CD4-positive, alpha-beta memory T cell (primary cell): ENCODE results near the gene KRT33A. TPM values are rescaled to one million over a fixed set of nuclear protein-coding genes. Genes with fewer than 3 reads are reported as not detected.
A peak's percentile ranks its signal among the peaks of the same experiment; 100 is the strongest.
"Not testable (repeated sequence)": the region's sequence is repeated elsewhere in the genome, so short reads cannot be mapped to it uniquely, and the experiment has no call there.

Experiments
- CTCF ChIA-PET: fragments of 350-600 bp; sonication (Branson Sonifier 250); formaldehyde crosslinking; loops from one replicate; lab custom pipeline; 2021; ENCODE audit warnings: inconsistent platforms; ENCODE audit not compliant: partially characterized antibody; lab: Charles Lee
- POLR2A ChIA-PET: fragments of 350-600 bp; sonication (Branson Sonifier 250); formaldehyde crosslinking; loops from one replicate; lab custom pipeline; 2021; ENCODE audit not compliant: partially characterized antibody; lab: Charles Lee
- DNase-seq, 5 donors: peaks; one replicate each; pipeline versions ENCODE4 v3.0.0 to v3.0.0-alpha.2; 2020 to 2022; ENCODE audit warnings: mixed read lengths in 1 of 5
- H3K27ac ChIP-seq: one replicate; pipeline ENCODE4 v1.7.0; 2013; ENCODE audit warnings: low read depth, low read length
- H3K27me3 ChIP-seq: 2 replicates; pipeline ENCODE4 v1.7.0; 2013; ENCODE audit warnings: mild to moderate bottlenecking, low read length, moderate library complexity; ENCODE audit not compliant: insufficient read depth
- H3K36me3 ChIP-seq: 2 replicates; pipeline ENCODE4 v1.7.0; 2013; ENCODE audit warnings: mild to moderate bottlenecking, low read length, moderate library complexity; ENCODE audit not compliant: insufficient read depth
- H3K4me1 ChIP-seq: 2 replicates; pipeline ENCODE4 v1.7.0; 2013; ENCODE audit warnings: mild to moderate bottlenecking, low read length, moderate library complexity; ENCODE audit not compliant: insufficient read depth
- H3K4me3 ChIP-seq, 2 donors: one replicate each; pipeline ENCODE4 v1.7.0; 2013; ENCODE audit warnings: low read length in 2 of 2, mild to moderate bottlenecking in 1 of 2
- H3K9me3 ChIP-seq, 2 donors: one replicate each; pipeline ENCODE4 v1.7.0; 2013; ENCODE audit warnings: low read length in 2 of 2, control low read depth in 1 of 2; ENCODE audit not compliant: control insufficient read depth in 1 of 2
- H3K27ac Mint-ChIP-seq, 7 donors: one replicate each; pipeline ENCODE4 v1.8.0; 2020 to 2021; ENCODE audit warnings: mixed read lengths in 7 of 7, mild to moderate bottlenecking in 6 of 7, inconsistent platforms in 3 of 7, moderate library complexity in 3 of 7
- H3K27me3 Mint-ChIP-seq, 2 donors: one replicate each; pipeline ENCODE4 v1.8.0; 2020 to 2021; ENCODE audit warnings: mixed read lengths in 2 of 2
- H3K36me3 Mint-ChIP-seq, 2 donors: one replicate each; pipeline ENCODE4 v1.8.0; 2020 to 2021; ENCODE audit warnings: mixed read lengths in 2 of 2, inconsistent platforms in 1 of 2, mild to moderate bottlenecking in 1 of 2
- H3K4me1 Mint-ChIP-seq, 4 donors: one replicate each; pipeline ENCODE4 v1.8.0; 2020 to 2021; ENCODE audit warnings: mixed read lengths in 4 of 4, mild to moderate bottlenecking in 1 of 4
- H3K4me3 Mint-ChIP-seq, 8 donors: one replicate each; pipeline ENCODE4 v1.8.0; 2020 to 2021; ENCODE audit warnings: mixed read lengths in 8 of 8, mild to moderate bottlenecking in 7 of 8, moderate library complexity in 6 of 8, inconsistent platforms in 3 of 8
- H3K9me3 Mint-ChIP-seq, 8 donors: one replicate each; pipeline ENCODE4 v1.8.0; 2020 to 2021; ENCODE audit warnings: mixed read lengths in 8 of 8, mild to moderate bottlenecking in 5 of 8, inconsistent platforms in 3 of 8, moderate library complexity in 1 of 8
- intact Hi-C: fragments of 100-400 bp; cut with micrococcal nuclease; formaldehyde crosslinking; loops from one replicate; pipeline ENCODE4 v1.15.1; 2023
- polyA plus RNA-seq, 2 donors: library from polyadenylated mRNA; unstranded; fragments of 300-500 nt; fragmentation: Illumina TruSeq; gene quantifications; one replicate each; pipeline ENCODE4 v1.2.3, GENCODE V29; 2021
- total RNA-seq, 2 experiments: library from RNA; stranded (reverse); gene quantifications; one replicate each; pipeline ENCODE4 v1.2.3, GENCODE V29; 2021

KRT33A gene
- total and polyA plus RNA-seq, 4 experiments from 2014 or later = not detected

- Mint-ChIP-seq H3K36me3 (peaks cover 4 to 5% of the 10 kb centered on the region in 2 donors), H3K27ac (peak overlapping the region in 1 of 7 donors; percentile 44)
Observed at GRCh38 chr17:41347869-41348760, 2.5 kb downstream of the KRT33A start.

GRCh38 chr17:41346421-41346820 is 4.2 kb downstream of the KRT33A start:
- intact Hi-C loops, H3K9me3 ChIP-seq, H3K27ac ChIP-seq, H3K27me3 Mint-ChIP-seq, H3K4me3 ChIP-seq, H3K36me3 ChIP-seq, CTCF ChIA-PET, DNase-seq, H3K4me3 Mint-ChIP-seq, H3K27me3 ChIP-seq: not testable (repeated sequence)
- H3K4me1 ChIP-seq = peaks cover 27% of the 10 kb centered on the region
- peak overlapping the region in 2 of 7 donors; percentile 51 to 60 for H3K27ac Mint-ChIP-seq
- peaks cover 20 to 39% (median 26%) of the 10 kb centered on the region in 4 donors for H3K4me1 Mint-ChIP-seq
- peaks cover 14 to 16% of the 10 kb centered on the region in 2 donors for H3K36me3 Mint-ChIP-seq
- POLR2A ChIA-PET = interaction anchor here (0.7 kb wide), 1 partner anchor 38 kb away, joined by 3 read pairs; no protein-coding TSS in a partner anchor
- peaks cover 0 to 27% (median 21%) of the 10 kb centered on the region in 8 donors for H3K9me3 Mint-ChIP-seq

More at GRCh38 chr17:41347869-41348760, 2.5 kb downstream of the KRT33A start:
- intact Hi-C loops = no loop called here
- no peaks in the 10 kb centered on the region for H3K27me3 ChIP-seq
- H3K4me1 ChIP-seq = peaks cover 18% of the 10 kb centered on the region
- peaks cover 17 to 30% (median 21%) of the 10 kb centered on the region in 4 donors for H3K4me1 Mint-ChIP-seq
- no peaks in the 10 kb centered on the region for H3K9me3 ChIP-seq
- H3K9me3 Mint-ChIP-seq = peaks cover 4 to 11% (median 8%) of the 10 kb centered on the region in 8 donors
- no peaks in the 10 kb centered on the region for H3K27me3 Mint-ChIP-seq
- no peak overlapping the region for H3K27ac ChIP-seq
- ChIA-PET POLR2A (interaction anchor here (0.5 to 1.1 kb wide), 3 partner anchors 8 to 1208 kb away, joined by 3 to 4 read pairs (median 3); partner anchors contain the start of genes CASC3 and KRTAP16-1), CTCF (interaction anchor here (1.0 to 2.7 kb wide), 3 partner anchors 26 to 315 kb away, joined by 3 to 11 read pairs (median 3); no protein-coding TSS in a partner anchor)
- no peaks in the 10 kb centered on the region for H3K36me3 ChIP-seq
- no peak overlapping the region for H3K4me3 ChIP-seq
- no peak for DNase-seq
- H3K4me3 Mint-ChIP-seq = no peak overlapping the region

- DNase-seq = no peak
- Mint-ChIP-seq H3K36me3 (peaks cover 16% of the 10 kb centered on the region in 2 donors), H3K27me3 (no peaks in the 10 kb centered on the region), H3K4me3 (no peak overlapping the region), H3K9me3 (peaks cover 0 to 28% (median 21%) of the 10 kb centered on the region in 8 donors), H3K27ac (peak overlapping the region in 2 of 7 donors; percentile 26 to 65), H3K4me1 (peaks cover 23 to 39% (median 27%) of the 10 kb centered on the region in 4 donors)
- Histone ChIP-seq H3K27me3 (no peaks in the 10 kb centered on the region), H3K4me1 (peaks cover 31% of the 10 kb centered on the region), H3K9me3 (no peaks in the 10 kb centered on the region), H3K36me3 (no peaks in the 10 kb centered on the region), H3K4me3 (no peak overlapping the region), H3K27ac (no peak overlapping the region)
- ChIA-PET CTCF (no interaction called here), POLR2A (no interaction called here)
- intact Hi-C loops = no loop called here
Observed at GRCh38 chr17:41345992-41346391, 4.6 kb downstream of the KRT33A start.

GRCh38 chr17:41343029-41343428 is 7.6 kb downstream of the KRT33A start:
- H3K27me3 Mint-ChIP-seq = no peaks in the 10 kb centered on the region
- no peaks in the 10 kb centered on the region for H3K9me3 ChIP-seq
- H3K27ac ChIP-seq = no peak overlapping the region
- ChIA-PET POLR2A (interaction anchor here (0.6 to 1.7 kb wide), 2 partner anchors 19 to 336 kb away, joined by 3 to 6 read pairs; no protein-coding TSS in a partner anchor), CTCF (interaction anchor here (2.1 to 6.2 kb wide), 3 partner anchors 20 to 206 kb away, joined by 7 to 48 read pairs (median 23); partner anchors contain the start of gene KRTAP16-1)
- no peaks in the 10 kb centered on the region for H3K27me3 ChIP-seq
- intact Hi-C loops = no loop called here
- peak overlapping the region in 6 of 8 donors; percentile 13 to 84 (median 28) for H3K4me3 Mint-ChIP-seq
- H3K9me3 Mint-ChIP-seq = peaks cover 0 to 28% (median 21%) of the 10 kb centered on the region in 8 donors
- DNase-seq = no peak
- H3K36me3 ChIP-seq = no peaks in the 10 kb centered on the region
- peaks cover 46 to 69% (median 53%) of the 10 kb centered on the region in 4 donors for H3K4me1 Mint-ChIP-seq
- H3K36me3 Mint-ChIP-seq = peaks cover 16% of the 10 kb centered on the region in 2 donors
- H3K4me3 ChIP-seq = no peak overlapping the region
- H3K27ac Mint-ChIP-seq = peak overlapping the region; percentile 61 to 100 (median 99)
- H3K4me1 ChIP-seq = peaks cover 60% of the 10 kb centered on the region

GRCh38 chr17:41340934-41341861 is 9.4 kb downstream of the KRT33A start:
- Histone ChIP-seq H3K27me3 (no peaks in the 10 kb centered on the region), H3K36me3 (no peaks in the 10 kb centered on the region), H3K4me1 (peaks cover 79% of the 10 kb centered on the region), H3K4me3 (no peak overlapping the region), H3K27ac (peak overlapping the region; percentile 72), H3K9me3 (no peaks in the 10 kb centered on the region)
- ChIA-PET POLR2A (interaction anchor here (1.1 to 5.8 kb wide), 11 partner anchors 9 to 348 kb away, joined by 3 to 75 read pairs (median 7); partner anchors contain the start of genes EIF1, KRT33A and KRTAP16-1), CTCF (interaction anchor here (0.9 to 6.2 kb wide), 8 partner anchors 9 to 325 kb away, joined by 3 to 48 read pairs (median 8); partner anchors contain the start of genes KRT33A, KRTAP16-1 and KRTAP17-1)
- H3K27ac Mint-ChIP-seq = peak overlapping the region; percentile 95 to 100 (median 99)
- H3K36me3 Mint-ChIP-seq = peaks cover 16% of the 10 kb centered on the region in 2 donors
- peak; percentile 80 to 88 (median 85) for DNase-seq
- peak overlapping the region; percentile 47 to 76 (median 69) for H3K4me3 Mint-ChIP-seq
- peaks cover 0 to 28% (median 21%) of the 10 kb centered on the region in 8 donors for H3K9me3 Mint-ChIP-seq
- no peaks in the 10 kb centered on the region for H3K27me3 Mint-ChIP-seq
- peaks cover 54 to 79% (median 66%) of the 10 kb centered on the region in 4 donors for H3K4me1 Mint-ChIP-seq
- intact Hi-C loops = no loop called here

GRCh38 chr17:41340494-41340893 is 10.1 kb downstream of the KRT33A start:
- Histone ChIP-seq H3K36me3 (no peaks in the 10 kb centered on the region), H3K4me1 (peaks cover 86% of the 10 kb centered on the region), H3K27me3 (no peaks in the 10 kb centered on the region), H3K27ac (peak overlapping the region; percentile 72), H3K9me3 (no peaks in the 10 kb centered on the region), H3K4me3 (no peak overlapping the region)
- peak in 1 of 5 donors; percentile 34 for DNase-seq
- Mint-ChIP-seq H3K4me3 (peak overlapping the region; percentile 47 to 76 (median 68)), H3K27ac (peak overlapping the region; percentile 95 to 100 (median 99)), H3K9me3 (peaks cover 0 to 28% (median 21%) of the 10 kb centered on the region in 8 donors), H3K36me3 (peaks cover 16% of the 10 kb centered on the region in 2 donors), H3K27me3 (no peaks in the 10 kb centered on the region), H3K4me1 (peaks cover 61 to 86% (median 73%) of the 10 kb centered on the region in 4 donors)
- POLR2A ChIA-PET = interaction anchor here (1.1 to 5.8 kb wide), 11 partner anchors 8 to 349 kb away, joined by 3 to 75 read pairs (median 7); partner anchors contain the start of genes EIF1, KRT33A and KRTAP16-1
- intact Hi-C loops = no loop called here
- CTCF ChIA-PET = interaction anchor here (1.4 to 6.2 kb wide), 5 partner anchors 10 to 325 kb away, joined by 3 to 48 read pairs (median 11); partner anchors contain the start of genes KRT33A and KRTAP16-1
